ENCODE measurements around the gene SYCP2. TPM values are rescaled to one million over a fixed set of nuclear protein-coding genes. Genes with fewer than 3 reads are reported as not detected.

The SYCP2 gene
- total RNA-seq, 1 experiment from 2014 or later, result 1.8 TPM

- peak within 1 kb of the TSS; percentile 96 for H3K4me2 ChIP-seq (ENCODE audit: low read length)
- H3K9ac ChIP-seq (ENCODE audit: low read length), result peak within 1 kb of the TSS; percentile 80
- peak within 1 kb of the TSS; percentile 72 for H3K4me3 ChIP-seq (ENCODE audit: low read length)
- H3K4me1 ChIP-seq (ENCODE audit: insufficient read depth, low read length), result peaks cover 36% of the 10 kb centered on the region
- DNase-seq, result peak; percentile 96
- H3K9me2 ChIP-seq (replicated peaks; ENCODE audit: low read length), result no peaks in the 10 kb centered on the region
- POLR2A ChIA-PET (ENCODE audit: unreplicated experiment), result interaction anchor here (0.5 to 0.9 kb wide), 7 partner anchors 9 to 1537 kb away, joined by 3 to 7 read pairs (median 4); no protein-coding TSS in a partner anchor
- H3K79me2 ChIP-seq (ENCODE audit: low read length), result peaks cover 51% of the 10 kb centered on the region
- H3F3A ChIP-seq (ENCODE audit: low read length, unreplicated experiment), result no peaks in the 10 kb centered on the region
- H2AFZ ChIP-seq (ENCODE audit: low read length), result peak within 1 kb of the TSS; percentile 92
- no peak for TF ChIP-seq EZH2phosphoT487 (IDR thresholded peaks at IDR 0.05; ENCODE audit: borderline replicate concordance, low read length)
- no peak for TF ChIP-seq EZH2 (IDR thresholded peaks at IDR 0.05; ENCODE audit: low read length, unreplicated experiment)
- TF ChIP-seq, protein P1, sequence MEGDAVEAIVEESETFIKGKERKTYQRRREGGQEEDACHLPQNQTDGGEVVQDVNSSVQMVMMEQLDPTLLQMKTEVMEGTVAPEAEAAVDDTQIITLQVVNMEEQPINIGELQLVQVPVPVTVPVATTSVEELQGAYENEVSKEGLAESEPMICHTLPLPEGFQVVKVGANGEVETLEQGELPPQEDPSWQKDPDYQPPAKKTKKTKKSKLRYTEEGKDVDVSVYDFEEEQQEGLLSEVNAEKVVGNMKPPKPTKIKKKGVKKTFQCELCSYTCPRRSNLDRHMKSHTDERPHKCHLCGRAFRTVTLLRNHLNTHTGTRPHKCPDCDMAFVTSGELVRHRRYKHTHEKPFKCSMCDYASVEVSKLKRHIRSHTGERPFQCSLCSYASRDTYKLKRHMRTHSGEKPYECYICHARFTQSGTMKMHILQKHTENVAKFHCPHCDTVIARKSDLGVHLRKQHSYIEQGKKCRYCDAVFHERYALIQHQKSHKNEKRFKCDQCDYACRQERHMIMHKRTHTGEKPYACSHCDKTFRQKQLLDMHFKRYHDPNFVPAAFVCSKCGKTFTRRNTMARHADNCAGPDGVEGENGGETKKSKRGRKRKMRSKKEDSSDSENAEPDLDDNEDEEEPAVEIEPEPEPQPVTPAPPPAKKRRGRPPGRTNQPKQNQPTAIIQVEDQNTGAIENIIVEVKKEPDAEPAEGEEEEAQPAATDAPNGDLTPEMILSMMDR (conservative IDR thresholded peaks at IDR 0.05; ENCODE audit: low read depth, low read length), result no peak
- no TSS peak for BruUV-seq (replicated peaks)
- CTCF ChIA-PET, result interaction anchor here (0.6 to 1.7 kb wide), 4 partner anchors 14 to 157 kb away, joined by 3 to 10 read pairs (median 3); no protein-coding TSS in a partner anchor
- H3K9me3 ChIP-seq (ENCODE audit: low read length), result no peaks in the 10 kb centered on the region
- peaks cover 9% of the 10 kb centered on the region; the same call in 1 of the 2 replicates for H3K36me3 ChIP-seq (ENCODE audit: low read depth, low read length)
- H3K27ac ChIP-seq (ENCODE audit: low read length), result peak within 1 kb of the TSS; percentile 73
- intact Hi-C loops (cut with micrococcal nuclease), result loop anchor here (2.0 kb wide), 1 partner anchor 96 kb away; no protein-coding TSS in a partner anchor
- peak; percentile 90 for ATAC-seq
- peaks cover 6% of the 10 kb centered on the region; the same call in 1 of the 2 replicates for H4K20me1 ChIP-seq (ENCODE audit: low read length)
- H3K27me3 ChIP-seq (ENCODE audit: low read length), result no peaks in the 10 kb centered on the region
Measured at GRCh38 chr20:59940129-59940955, 6.9 kb upstream of the SYCP2 start, which contains the start of the genes FAM217B and PPP1R3D. FAM217B (plus strand) TSS chr20:59940389; CDS start chr20:59943944, 3,555 bp downstream. PPP1R3D (minus strand) TSS chr20:59940305; CDS start chr20:59939931, 374 bp downstream.

- Histone ChIP-seq H3K27me3 (ENCODE audit: low read length) (no peaks in the 10 kb centered on the region), H3F3A (ENCODE audit: low read length, unreplicated experiment) (no peaks in the 10 kb centered on the region), H3K79me2 (ENCODE audit: low read length) (peaks cover 51% of the 10 kb centered on the region), H3K36me3 (ENCODE audit: low read depth, low read length) (peaks cover 9% of the 10 kb centered on the region; the same call in 1 of the 2 replicates), H3K9ac (ENCODE audit: low read length) (peak overlapping the region; percentile 80), H3K4me3 (ENCODE audit: low read length) (peak overlapping the region; percentile 72), H3K27ac (ENCODE audit: low read length) (peak overlapping the region; percentile 73), H2AFZ (ENCODE audit: low read length) (peak overlapping the region; percentile 92), H3K9me3 (ENCODE audit: low read length) (no peaks in the 10 kb centered on the region), H4K20me1 (ENCODE audit: low read length) (peaks cover 6% of the 10 kb centered on the region; the same call in 1 of the 2 replicates), H3K4me1 (ENCODE audit: insufficient read depth, low read length) (peaks cover 36% of the 10 kb centered on the region), H3K4me2 (ENCODE audit: low read length) (peak overlapping the region; percentile 96), H3K9me2 (replicated peaks; ENCODE audit: low read length) (no peaks in the 10 kb centered on the region)
- no TSS peak for BruUV-seq (replicated peaks)
- DNase-seq (no peak), ATAC-seq (peak; percentile 6; the same call in 1 of the 2 replicates)
- ChIA-PET CTCF (interaction anchor here (0.7 to 1.7 kb wide), 3 partner anchors 14 to 157 kb away, joined by 3 to 10 read pairs (median 3); no protein-coding TSS in a partner anchor), POLR2A (ENCODE audit: unreplicated experiment) (interaction anchor here (0.6 to 0.9 kb wide), 5 partner anchors 8 to 1537 kb away, joined by 4 to 7 read pairs (median 4); no protein-coding TSS in a partner anchor)
- TF ChIP-seq, protein P1 (conservative IDR thresholded peaks at IDR 0.05; ENCODE audit: low read depth, low read length), result no peak
- no peak for TF ChIP-seq EZH2phosphoT487 (IDR thresholded peaks at IDR 0.05; ENCODE audit: borderline replicate concordance, low read length)
- TF ChIP-seq EZH2 (IDR thresholded peaks at IDR 0.05; ENCODE audit: low read length, unreplicated experiment), result no peak
- intact Hi-C loops (cut with micrococcal nuclease), result loop anchor here (2.0 kb wide), 1 partner anchor 95 kb away; no protein-coding TSS in a partner anchor
Measured at GRCh38 chr20:59939879-59940128, 6.4 kb upstream of the SYCP2 start.

All from PC-3 (cell line).